ENCODE results near the gene TAP2. TPM values are rescaled to one million over a fixed set of nuclear protein-coding genes. Genes with fewer than 3 reads are reported as not detected.

TAP2 gene
- total and polyA plus RNA-seq, 2 donors (not counting 1 experiment from before 2014, with no cell fraction given) = 66.1 to 126 TPM

DNA sequence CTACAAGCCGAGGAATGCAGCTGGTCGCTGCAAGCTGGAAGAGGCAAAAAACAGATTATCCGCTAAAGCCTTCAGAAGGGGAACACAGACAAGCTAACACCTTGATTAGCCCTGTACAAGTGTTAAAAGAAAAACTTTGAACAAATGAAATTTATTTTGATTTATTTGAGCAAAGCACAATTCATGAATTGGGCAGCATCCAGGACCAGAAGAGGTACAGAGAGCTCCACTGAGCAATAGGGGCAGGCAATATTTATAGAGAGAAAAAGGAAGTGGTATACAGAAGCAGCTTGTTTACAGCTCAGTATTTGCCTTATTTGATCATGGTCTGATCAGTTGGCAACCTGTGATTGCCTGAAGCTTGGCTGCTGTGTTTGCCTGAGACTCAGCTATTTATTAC, 39.4 kb downstream of the TAP2 start:
- Histone ChIP-seq H3K4me1 (ENCODE audit: control insufficient read depth in 2 of 2, insufficient read depth in 2 of 2, low read length in 2 of 2) (peaks cover 21 to 27% of the 10 kb centered on the region in 2 donors), H4K20me1 (ENCODE audit: control insufficient read depth, insufficient read depth, low read length, poor library complexity, severe bottlenecking) (no peaks in the 10 kb centered on the region), H3K4me3 (ENCODE audit: control extremely low read depth in 1 of 5, extremely low read depth in 1 of 5, insufficient read depth in 1 of 5, low read depth in 2 of 5, low read length in 4 of 5) (no peak overlapping the region), H3K27me3 (replicated peaks in 1 of 4; ENCODE audit: control extremely low read depth in 1 of 4, control insufficient read depth in 3 of 4, insufficient read depth in 4 of 4, low read length in 3 of 4) (no peaks in the 10 kb centered on the region), H2AFZ (ENCODE audit: insufficient read depth, low read depth, low read length, poor library complexity, severe bottlenecking) (no peak overlapping the region), H3K9ac (ENCODE audit: low read length) (no peak overlapping the region), H3K79me2 (ENCODE audit: control insufficient read depth, insufficient read depth, low read length) (no peaks in the 10 kb centered on the region), H3K27ac (ENCODE audit: low read length in 2 of 2) (peak overlapping the region in 1 of 2 donors; percentile 7), H3K36me3 (replicated peaks in 1 of 2; ENCODE audit: control extremely low read depth in 1 of 2, control insufficient read depth in 1 of 2, extremely low read depth in 1 of 2, insufficient read depth in 2 of 2, low read length in 1 of 2) (no peaks in the 10 kb centered on the region), H3K9me3 (ENCODE audit: control extremely low read depth in 1 of 3, control insufficient read depth in 2 of 3, insufficient read depth in 1 of 3, low read length in 2 of 3) (peaks cover 6 to 23% (median 12%) of the 10 kb centered on the region in 3 donors), H3K4me2 (replicated peaks; ENCODE audit: low read depth, low read length, poor library complexity, severe bottlenecking) (no peak overlapping the region)
- DNase-seq = no peak
- intact Hi-C loops (cut with micrococcal nuclease) = loop anchor here (5.0 to 10.0 kb wide), 3 partner anchors 38 to 754 kb away; partner anchors contain the start of genes ATF6B and TAP2
- TF ChIP-seq EZH2 (IDR thresholded peaks at IDR 0.05; ENCODE audit: borderline replicate concordance, insufficient read depth, low read depth, low read length, poor library complexity, severe bottlenecking) = no peak
- TF ChIP-seq, protein P1, sequence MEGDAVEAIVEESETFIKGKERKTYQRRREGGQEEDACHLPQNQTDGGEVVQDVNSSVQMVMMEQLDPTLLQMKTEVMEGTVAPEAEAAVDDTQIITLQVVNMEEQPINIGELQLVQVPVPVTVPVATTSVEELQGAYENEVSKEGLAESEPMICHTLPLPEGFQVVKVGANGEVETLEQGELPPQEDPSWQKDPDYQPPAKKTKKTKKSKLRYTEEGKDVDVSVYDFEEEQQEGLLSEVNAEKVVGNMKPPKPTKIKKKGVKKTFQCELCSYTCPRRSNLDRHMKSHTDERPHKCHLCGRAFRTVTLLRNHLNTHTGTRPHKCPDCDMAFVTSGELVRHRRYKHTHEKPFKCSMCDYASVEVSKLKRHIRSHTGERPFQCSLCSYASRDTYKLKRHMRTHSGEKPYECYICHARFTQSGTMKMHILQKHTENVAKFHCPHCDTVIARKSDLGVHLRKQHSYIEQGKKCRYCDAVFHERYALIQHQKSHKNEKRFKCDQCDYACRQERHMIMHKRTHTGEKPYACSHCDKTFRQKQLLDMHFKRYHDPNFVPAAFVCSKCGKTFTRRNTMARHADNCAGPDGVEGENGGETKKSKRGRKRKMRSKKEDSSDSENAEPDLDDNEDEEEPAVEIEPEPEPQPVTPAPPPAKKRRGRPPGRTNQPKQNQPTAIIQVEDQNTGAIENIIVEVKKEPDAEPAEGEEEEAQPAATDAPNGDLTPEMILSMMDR (IDR thresholded peaks at IDR 0.05) = no peak
- peaks cover 23% of the 10 kb centered on the region for H3K9me3 Mint-ChIP-seq (ENCODE audit: insufficient read depth)
- H3K27me3 Mint-ChIP-seq = no peaks in the 10 kb centered on the region
- H3K27ac Mint-ChIP-seq = no peak overlapping the region
- ChIA-PET CTCF (interaction anchor here (0.5 to 5.9 kb wide), 14 partner anchors 8 to 385 kb away, joined by 3 to 37 read pairs (median 3); partner anchors contain the start of genes PSMB8, PSMB9, TAP1 and TAP2), POLR2A (no interaction called here)
- WGBS (ENCODE audit: insufficient coverage) = 100% methylated on average over 2 of the region's 3 CpGs
- no peak overlapping the region for H3K4me3 Mint-ChIP-seq
- no peak for ATAC-seq (ENCODE audit: low read depth)
- H3K4me1 Mint-ChIP-seq = peaks cover 41% of the 10 kb centered on the region
